Daoy (cell line): ENCODE results near the gene LZTS2. TPM values are rescaled to one million over a fixed set of nuclear protein-coding genes. Genes with fewer than 3 reads are reported as not detected.
"Not testable (repeated sequence)": the region's sequence is repeated elsewhere in the genome, so short reads cannot be mapped to it uniquely, and the experiment has no call there.

ENCODE experiments used
- DNase-seq: peaks from one replicate; pipeline ENCODE4 v3.0.0-alpha.2; 2015; ENCODE audit warnings: low read depth
- total RNA-seq: library from RNA; depleted of rRNA; stranded (reverse); fragments of >200 nt; shearing (Covaris generic); gene quantifications from 2 replicates; pipeline ENCODE4 v1.2.3, GENCODE V29; 2014; rRNA removed

The LZTS2 gene
- total RNA-seq = 21.9 and 25.3 TPM in 2 replicates

DNA sequence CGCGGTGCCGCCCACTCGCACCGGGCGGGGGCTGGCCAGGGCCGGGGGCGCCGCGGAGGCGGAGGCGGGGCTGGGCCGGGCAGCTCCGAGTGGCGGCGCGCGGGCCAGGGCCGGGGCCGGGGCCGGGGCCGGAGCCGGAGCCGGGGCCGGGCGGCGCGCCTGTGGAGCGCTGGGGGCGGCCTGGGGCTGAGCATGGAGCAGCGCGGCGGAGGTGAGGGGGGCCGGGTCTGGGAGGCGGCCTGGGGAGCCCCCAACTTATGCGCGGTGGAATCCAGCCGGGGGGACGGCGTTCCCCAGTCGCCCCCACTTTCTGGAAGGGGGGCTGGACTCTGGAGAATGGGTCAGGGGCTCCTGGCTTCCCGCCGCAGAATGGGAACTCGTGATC, at the start of gene LZTS2:
Gene LZTS2, plus strand, starts transcription at position 67 of the 385 bp plus-strand sequence. CDS start 2,731 bp downstream, outside the sequence.
- no peak for DNase-seq

GRCh38 chr10:100960251-100960650, 39.4 kb upstream of the LZTS2 start:
- DNase-seq = no peak

- no peak for DNase-seq
These were observed 37.1 kb upstream of the LZTS2 start for GRCh38 chr10:100962351-100963080.

DNA sequence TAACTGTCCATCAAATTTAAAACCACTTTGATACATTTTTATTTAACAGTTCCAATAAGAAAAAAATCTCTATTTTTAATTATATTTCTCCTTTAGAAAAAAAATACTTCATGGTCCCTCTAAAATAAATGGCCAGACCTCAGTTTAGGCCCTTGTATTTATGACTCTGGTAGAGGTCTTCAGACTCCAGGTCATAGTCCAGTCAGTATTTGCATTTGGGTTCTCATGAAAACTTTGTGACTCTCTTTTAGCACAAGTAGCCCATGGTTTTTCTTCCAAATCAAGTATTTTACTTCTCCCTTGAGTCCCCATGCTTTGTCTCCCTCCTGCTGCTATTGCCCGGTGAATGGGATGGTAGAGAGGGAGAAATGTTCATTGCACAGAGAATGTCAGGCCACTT, 35.8 kb upstream of the LZTS2 start:
- no peak for DNase-seq

DNA sequence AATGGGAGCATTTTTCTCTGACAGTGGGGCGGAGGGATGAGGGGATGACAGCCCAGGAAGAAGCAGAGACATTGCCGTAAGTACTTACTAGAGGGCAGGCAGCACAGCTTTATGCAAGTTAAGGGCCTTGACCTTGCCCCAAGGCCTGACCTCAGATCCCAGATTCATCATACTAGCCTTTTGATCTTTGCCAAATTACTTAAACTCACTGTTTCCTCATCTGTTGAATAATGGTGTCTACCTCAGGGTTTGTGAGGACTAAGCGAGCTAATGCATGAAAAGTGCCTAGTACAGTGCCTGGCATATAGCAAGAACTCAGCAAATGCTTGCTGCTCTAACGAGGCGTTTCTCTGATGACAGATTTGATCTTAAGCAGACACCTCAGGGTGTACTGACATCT, 33.8 kb upstream of the LZTS2 start:
- DNase-seq = no peak

DNA sequence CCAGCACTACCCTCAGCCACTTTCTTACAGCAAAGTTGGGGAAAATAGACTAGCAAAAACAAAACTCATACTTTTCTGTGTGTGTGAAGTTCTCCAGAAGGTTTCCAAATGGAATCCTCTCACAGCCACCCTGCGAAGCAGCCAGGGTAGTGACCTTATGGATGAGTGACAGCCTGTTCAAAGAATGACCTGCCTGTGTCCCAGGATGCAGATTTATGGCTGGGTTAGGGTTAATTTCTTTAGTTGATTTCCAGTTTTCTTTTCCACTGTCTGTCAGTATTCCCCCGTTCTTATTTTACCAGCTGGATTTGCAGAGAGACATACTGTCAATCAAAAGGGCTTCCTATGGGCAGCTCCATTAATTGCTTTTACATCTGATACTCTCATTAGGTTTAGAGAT, 32.7 kb upstream of the LZTS2 start:
- DNase-seq = no peak

- DNase-seq = no peak
These were observed 32.3 kb upstream of the LZTS2 start for GRCh38 chr10:100967332-100967731.

DNA sequence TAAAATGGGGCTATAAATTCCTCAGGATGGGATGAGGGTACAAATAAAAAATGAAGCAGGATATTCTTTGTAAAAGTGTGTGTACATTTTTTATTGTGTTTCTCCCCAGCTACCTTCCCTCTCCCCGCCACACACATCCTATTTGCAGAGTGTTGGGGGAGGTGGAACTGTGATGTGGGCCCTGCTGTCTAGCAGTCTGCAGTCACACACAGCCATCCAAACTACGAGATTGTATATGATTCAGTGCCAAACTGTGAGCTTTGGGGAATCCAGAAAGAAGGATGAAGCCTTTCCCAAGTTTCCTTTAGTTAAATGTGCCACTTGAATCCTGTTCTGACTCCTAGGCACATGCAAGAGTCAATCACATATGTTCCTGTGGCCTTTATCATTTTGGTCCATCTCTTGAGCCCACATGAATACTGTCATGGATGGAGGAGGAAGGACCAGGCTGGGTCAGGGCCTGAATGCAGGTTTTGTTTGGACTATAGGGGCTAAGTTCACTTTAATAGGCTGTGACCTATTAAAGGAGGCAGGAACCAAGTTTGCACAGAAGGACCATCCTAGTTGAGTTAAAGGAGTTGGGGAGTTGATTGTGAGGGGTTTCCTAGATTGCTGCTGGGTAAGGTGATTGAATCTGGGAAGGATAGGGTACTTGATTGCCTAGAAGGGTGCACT, 31.4 kb upstream of the LZTS2 start:
- no peak for DNase-seq

- no peak for DNase-seq
These were observed 30.8 kb upstream of the LZTS2 start for GRCh38 chr10:100968863-100969186.

DNA sequence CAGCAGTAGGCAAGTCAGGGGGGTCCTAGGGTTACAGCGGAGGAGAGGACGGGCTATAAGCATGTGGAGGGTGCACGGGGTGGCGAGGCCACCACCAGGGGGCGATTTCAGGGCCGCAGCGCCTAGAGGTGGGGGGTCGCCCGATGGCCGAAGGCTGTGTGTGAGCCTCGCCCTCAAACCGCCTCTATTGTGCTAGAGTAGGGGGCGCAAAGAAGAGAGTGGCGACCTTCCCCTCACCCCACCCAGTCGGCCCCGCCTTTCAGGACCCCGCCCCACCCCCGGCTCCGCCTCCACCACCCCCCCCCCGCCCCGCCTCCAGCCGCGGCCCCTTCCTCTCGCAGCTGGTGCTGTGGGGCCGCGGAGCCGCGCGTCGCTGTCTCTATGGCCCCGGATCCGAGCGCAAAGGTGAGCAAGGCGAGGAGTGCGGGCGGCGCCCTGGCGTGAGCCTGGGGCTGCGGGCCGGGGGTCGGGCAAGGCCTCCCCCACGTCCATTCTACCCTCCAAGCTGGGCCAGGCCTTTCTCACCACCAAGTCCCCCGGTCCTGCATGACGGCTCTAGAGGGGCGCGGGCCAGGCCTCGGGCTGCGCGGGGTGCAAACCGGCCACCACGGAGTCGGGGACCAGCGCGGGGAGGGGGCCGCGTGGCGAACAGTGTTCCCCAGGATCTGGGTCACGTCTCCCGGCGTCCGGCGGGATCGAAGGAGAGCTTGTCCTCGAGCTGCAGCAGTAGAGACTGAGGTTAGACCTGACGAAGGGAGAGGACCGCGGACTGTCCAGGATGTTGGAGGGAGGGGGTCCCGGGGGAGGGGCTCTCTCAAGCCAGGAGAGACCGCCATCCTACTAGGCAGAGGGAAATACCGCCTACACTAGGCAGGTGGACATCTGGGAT, 30.2 kb upstream of the LZTS2 start, which contains the start of gene SEMA4G:
Gene SEMA4G, plus strand, starts transcription at position 318 of the 889 bp plus-strand sequence. CDS start 3,409 bp downstream, outside the sequence.
- peak; percentile 35 for DNase-seq

- DNase-seq = no peak
These were observed 29.3 kb upstream of the LZTS2 start for GRCh38 chr10:100970076-100970913.

DNA sequence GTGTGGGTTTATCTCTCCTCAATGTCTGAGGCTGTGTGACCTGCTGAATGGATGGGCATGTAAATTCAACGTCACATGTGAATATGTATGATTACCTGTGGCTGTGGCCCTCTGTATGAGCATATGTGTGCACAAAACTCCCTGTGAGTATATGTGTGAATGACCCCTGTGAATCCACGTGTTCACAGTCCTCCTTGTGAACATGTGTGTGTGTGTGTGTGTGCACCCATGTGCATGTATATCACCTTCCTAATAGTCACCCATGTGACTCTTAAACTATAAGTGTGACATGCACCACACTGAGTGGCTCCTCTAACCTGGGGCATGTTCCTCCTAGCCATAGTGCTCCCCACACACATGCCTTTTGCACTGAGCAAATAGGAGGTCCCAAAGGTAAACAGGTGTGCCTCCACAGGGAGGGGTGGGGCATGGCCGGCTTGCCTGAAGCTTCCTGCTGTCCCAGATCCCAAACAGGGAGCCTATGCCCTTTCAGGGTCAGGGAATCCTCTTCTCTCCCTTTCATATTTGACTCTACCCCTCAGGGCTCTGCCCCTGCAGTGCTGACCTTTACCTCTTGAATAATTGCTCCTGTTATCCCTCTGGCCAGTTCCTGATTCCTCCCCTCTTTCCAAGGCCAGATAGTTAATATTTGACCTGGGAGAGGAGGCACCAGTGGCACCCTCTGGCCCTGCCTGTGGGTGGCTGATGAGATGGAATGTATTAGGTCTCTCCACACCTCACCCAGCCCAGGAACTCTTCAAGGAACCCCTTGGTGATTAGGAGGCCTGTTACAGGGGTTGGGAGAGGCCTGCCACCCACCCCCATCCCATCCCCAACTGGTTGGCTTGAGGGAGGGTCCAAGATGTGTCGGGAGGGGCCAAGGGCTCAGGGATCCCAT, 28.4 kb upstream of the LZTS2 start:
- DNase-seq = no peak

- DNase-seq = no peak
These were observed 27.3 kb upstream of the LZTS2 start for GRCh38 chr10:100972115-100972903.

DNA sequence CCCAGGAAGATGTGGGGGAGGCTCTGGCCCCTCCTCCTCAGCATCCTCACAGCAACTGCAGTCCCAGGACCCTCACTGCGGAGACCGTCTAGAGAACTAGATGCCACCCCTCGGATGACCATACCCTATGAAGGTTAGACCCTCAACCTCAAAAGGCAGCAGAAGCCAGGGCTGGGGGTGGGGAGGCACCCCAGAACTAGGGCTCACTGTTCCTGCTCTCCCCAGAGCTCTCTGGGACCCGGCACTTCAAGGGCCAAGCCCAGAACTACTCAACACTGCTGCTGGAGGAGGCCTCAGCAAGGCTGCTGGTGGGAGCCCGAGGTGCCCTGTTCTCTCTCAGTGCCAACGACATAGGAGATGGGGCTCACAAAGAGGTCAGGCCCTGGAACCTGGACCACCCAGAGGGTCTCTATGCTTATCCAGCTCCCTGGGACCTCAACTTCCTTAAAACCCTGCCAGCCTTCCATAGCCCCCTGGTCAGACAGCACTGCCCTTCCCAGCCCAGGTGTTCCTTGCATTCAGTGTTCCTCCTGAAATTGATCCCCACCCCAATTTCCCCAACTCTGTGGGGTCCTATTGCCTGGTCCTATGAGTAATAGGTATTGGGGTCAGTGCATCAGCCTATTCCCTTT, 26.6 kb upstream of the LZTS2 start:
- no peak for DNase-seq

GRCh38 chr10:100975397-100975796, 24.2 kb upstream of the LZTS2 start:
- DNase-seq = not testable (repeated sequence)

GRCh38 chr10:100976906-100977305, 22.7 kb upstream of the LZTS2 start:
- DNase-seq = no peak

DNA sequence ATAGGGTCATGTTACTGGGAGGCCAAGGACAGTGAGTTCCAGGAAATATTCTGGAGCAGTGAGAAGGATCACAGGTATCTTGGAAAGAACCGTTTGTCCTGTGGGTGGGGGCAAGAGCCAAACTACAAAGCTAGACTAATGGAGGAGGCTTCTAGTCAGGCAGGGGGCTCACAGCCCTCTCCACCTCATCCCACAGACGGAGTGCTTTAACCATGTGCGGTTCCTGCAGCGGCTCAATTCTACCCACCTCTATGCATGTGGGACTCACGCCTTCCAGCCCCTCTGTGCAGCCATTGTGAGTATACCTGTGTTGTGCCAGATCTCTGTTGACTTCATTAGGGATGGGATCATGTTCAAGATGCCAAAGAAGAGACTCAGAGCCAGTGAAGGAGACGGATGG, 22.2 kb upstream of the LZTS2 start:
- DNase-seq = no peak

DNA sequence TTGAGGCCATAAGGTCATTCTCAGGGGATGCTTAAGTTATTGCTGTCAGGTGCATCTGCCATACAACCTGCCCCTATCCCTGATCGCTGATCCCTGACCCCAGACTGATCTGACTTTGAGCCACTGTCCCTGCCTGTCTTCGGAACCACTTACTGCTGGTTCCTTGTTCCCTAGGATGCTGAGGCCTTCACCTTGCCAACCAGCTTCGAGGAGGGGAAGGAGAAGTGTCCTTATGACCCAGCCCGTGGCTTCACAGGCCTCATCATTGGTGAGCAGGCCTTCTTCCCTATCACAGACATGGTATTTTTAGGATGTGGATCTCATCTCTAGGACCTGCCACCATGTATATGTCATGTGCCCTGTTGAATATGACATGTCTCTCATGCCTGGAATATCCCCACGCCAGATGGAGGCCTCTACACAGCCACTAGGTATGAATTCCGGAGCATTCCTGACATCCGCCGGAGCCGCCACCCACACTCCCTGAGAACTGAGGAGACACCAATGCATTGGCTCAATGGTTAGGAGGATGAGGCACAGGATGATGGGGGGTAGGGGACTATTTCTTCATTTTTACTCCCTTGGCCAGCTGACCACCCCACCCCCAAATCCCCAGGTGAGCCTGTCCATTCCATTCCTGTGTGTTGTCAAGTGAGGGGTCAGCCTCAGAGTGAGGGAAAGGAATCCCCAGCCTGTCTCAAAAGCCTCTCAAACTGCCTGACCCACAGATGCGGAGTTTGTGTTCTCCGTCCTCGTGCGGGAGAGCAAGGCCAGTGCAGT, 21.3 kb upstream of the LZTS2 start:
- DNase-seq = no peak

GRCh38 chr10:100978901-100979195, 20.8 kb upstream of the LZTS2 start:
- DNase-seq = no peak
